SU-DHL-6 (cell line): ENCODE results near the gene SIK2.

ENCODE experiments used
- EZH2phosphoT487 ChIP-seq: fragments of 200-600 bp; sonication (generic), shearing (Covaris generic); conservative IDR thresholded peaks from 2 replicates; pipeline ENCODE4 v1.6.1; 2018; ENCODE audit warnings: mild to moderate bottlenecking, antibody characterized with exemption, low read length, moderate library complexity, mixed read lengths
- TF ChIP-seq, protein P1 (sequence below): fragments of 200-600 bp; sonication (generic); IDR thresholded peaks from one replicate; pipeline ENCODE4 v1.5.1; 2017; ENCODE audit warnings: antibody characterized with exemption, mild to moderate bottlenecking, low read length, moderate library complexity; ENCODE audit not compliant: insufficient read depth, poor library complexity, severe bottlenecking

GRCh38 chr11:111601979-111602864 is at the start of gene SIK2:
- TF ChIP-seq, protein P1, sequence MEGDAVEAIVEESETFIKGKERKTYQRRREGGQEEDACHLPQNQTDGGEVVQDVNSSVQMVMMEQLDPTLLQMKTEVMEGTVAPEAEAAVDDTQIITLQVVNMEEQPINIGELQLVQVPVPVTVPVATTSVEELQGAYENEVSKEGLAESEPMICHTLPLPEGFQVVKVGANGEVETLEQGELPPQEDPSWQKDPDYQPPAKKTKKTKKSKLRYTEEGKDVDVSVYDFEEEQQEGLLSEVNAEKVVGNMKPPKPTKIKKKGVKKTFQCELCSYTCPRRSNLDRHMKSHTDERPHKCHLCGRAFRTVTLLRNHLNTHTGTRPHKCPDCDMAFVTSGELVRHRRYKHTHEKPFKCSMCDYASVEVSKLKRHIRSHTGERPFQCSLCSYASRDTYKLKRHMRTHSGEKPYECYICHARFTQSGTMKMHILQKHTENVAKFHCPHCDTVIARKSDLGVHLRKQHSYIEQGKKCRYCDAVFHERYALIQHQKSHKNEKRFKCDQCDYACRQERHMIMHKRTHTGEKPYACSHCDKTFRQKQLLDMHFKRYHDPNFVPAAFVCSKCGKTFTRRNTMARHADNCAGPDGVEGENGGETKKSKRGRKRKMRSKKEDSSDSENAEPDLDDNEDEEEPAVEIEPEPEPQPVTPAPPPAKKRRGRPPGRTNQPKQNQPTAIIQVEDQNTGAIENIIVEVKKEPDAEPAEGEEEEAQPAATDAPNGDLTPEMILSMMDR, result peak; percentile 53
- no peak for TF ChIP-seq EZH2phosphoT487
